Fibroblast of lung (primary cell): ENCODE results near the gene MAPKAP1. TPM values are rescaled to one million over a fixed set of nuclear protein-coding genes. Genes with fewer than 3 reads are reported as not detected.

ENCODE experiments used
- DNase-seq, 2 donors: peaks; one replicate each; pipeline versions ENCODE4 v3.0.0 to v3.0.0-alpha.2; 2010; ENCODE audit warnings: low read depth in 2 of 2
- H2AFZ ChIP-seq: 2 replicates; pipeline ENCODE4 v1.5.1; 2012; ENCODE audit warnings: low read length, control low read depth, inconsistent platforms
- H3K27ac ChIP-seq: 2 replicates; pipeline ENCODE4 v1.5.1; 2011; ENCODE audit warnings: low read length, control low read depth; ENCODE audit not compliant: insufficient read depth
- H3K27me3 ChIP-seq: 2 replicates; pipeline ENCODE4 v1.5.1; 2011; ENCODE audit warnings: mild to moderate bottlenecking, low read length; ENCODE audit not compliant: control insufficient read depth, insufficient read depth
- H3K36me3 ChIP-seq: 2 replicates; pipeline ENCODE4 v1.5.1; 2011; ENCODE audit warnings: low read length; ENCODE audit not compliant: control insufficient read depth, insufficient read depth
- H3K4me1 ChIP-seq: 2 replicates; pipeline ENCODE4 v1.5.1; 2011; ENCODE audit warnings: low read length; ENCODE audit not compliant: control insufficient read depth, insufficient read depth; ENCODE audit errors: extremely low read depth
- H3K4me2 ChIP-seq: 2 replicates; pipeline ENCODE4 v1.5.1; 2011; ENCODE audit warnings: low read length, control low read depth; ENCODE audit not compliant: insufficient read depth; ENCODE audit errors: extremely low read depth
- H3K4me3 ChIP-seq, 4 experiments: fragments of 200-600 bp in 1 of 4; sonication (generic) in 1 of 4; replicated peaks in 1 of 4; 2 replicates each; pipeline ENCODE4 v1.5.1; 2011 to 2016; ENCODE audit warnings: low read length in 4 of 4, low read depth in 3 of 4, mild to moderate bottlenecking in 3 of 4, control low read depth in 2 of 4, inconsistent platforms in 1 of 4, mixed read lengths in 1 of 4; ENCODE audit not compliant: insufficient read depth in 1 of 4; ENCODE audit errors: control extremely low read depth in 1 of 4
- H3K79me2 ChIP-seq: 2 replicates; pipeline ENCODE4 v1.5.1; 2012; ENCODE audit warnings: mild to moderate bottlenecking, low read length, inconsistent platforms; ENCODE audit not compliant: control insufficient read depth, insufficient read depth
- H3K9ac ChIP-seq: 2 replicates; pipeline ENCODE4 v1.5.1; 2011; ENCODE audit warnings: mild to moderate bottlenecking, low read length, control low read depth; ENCODE audit not compliant: insufficient read depth
- H3K9me3 ChIP-seq: 2 replicates; pipeline ENCODE4 v1.5.1; 2012; ENCODE audit warnings: low read depth, low read length; ENCODE audit not compliant: control insufficient read depth, insufficient read depth
- H4K20me1 ChIP-seq: 2 replicates; pipeline ENCODE4 v1.5.1; 2011; ENCODE audit warnings: low read length; ENCODE audit not compliant: control insufficient read depth, insufficient read depth; ENCODE audit errors: extremely low read depth
- CTCF ChIP-seq, 2 donors: IDR thresholded peaks in 1 of 2; conservative IDR thresholded peaks in 1 of 2; 1 replicate in 1 of 2; 2 replicates in 1 of 2; pipeline ENCODE4 v1.5.1; 2011 to 2012; ENCODE audit warnings: low read length in 2 of 2, control low read depth in 1 of 2, inconsistent platforms in 1 of 2, low read depth in 1 of 2, mild to moderate bottlenecking in 1 of 2
- EZH2 ChIP-seq: IDR thresholded peaks from 2 replicates; pipeline ENCODE4 v1.5.1; 2012; ENCODE audit warnings: low read length, control low read depth, mild to moderate bottlenecking; ENCODE audit errors: missing control alignments
- polyA plus RNA-seq, 2 donors: library from polyadenylated mRNA; depleted of rRNA in 1 of 2; stranded (reverse) in 1 of 2; unstranded in 1 of 2; fragments of >200 nt; gene quantifications; 2 replicates each; pipeline ENCODE4 v1.2.1, GENCODE V29; 2011 to 2012; ENCODE audit warnings: missing spikeins in 1 of 2
- total RNA-seq: library from RNA; depleted of rRNA; stranded (reverse); fragments of >200 nt; gene quantifications from 2 replicates; pipeline ENCODE4 v1.2.1, GENCODE V29; 2014

The MAPKAP1 gene
- total and polyA plus RNA-seq, 2 donors (not counting 1 experiment from before 2014, with no cell fraction given): 63.7 to 127 TPM

DNA sequence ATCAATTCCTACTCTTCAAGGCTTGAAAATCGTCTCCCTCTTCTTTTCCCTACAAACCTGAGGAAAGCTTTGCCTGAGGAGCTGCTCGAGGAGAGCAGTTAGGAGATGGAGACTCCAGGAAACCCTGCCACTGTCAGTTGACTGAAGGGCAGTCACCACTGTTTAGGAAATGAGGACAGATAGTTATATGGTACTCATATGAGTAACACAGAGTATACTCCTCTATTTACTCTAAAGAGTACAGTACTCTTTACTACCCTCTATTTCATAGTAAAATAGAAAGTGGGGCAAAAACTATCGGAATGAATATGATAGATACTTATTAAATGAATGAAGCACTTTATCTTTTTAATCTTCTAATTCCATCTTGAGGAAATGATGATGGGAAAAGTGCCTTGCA is 115.8 kb downstream of the MAPKAP1 start:
- Histone ChIP-seq H3K4me3 (no peak overlapping the region), H3K9ac (no peak overlapping the region), H3K79me2 (peaks cover 12% of the 10 kb centered on the region), H3K4me1 (no peaks in the 10 kb centered on the region), H2AFZ (no peak overlapping the region), H3K4me2 (no peak overlapping the region), H3K27me3 (no peaks in the 10 kb centered on the region), H4K20me1 (no peaks in the 10 kb centered on the region), H3K27ac (no peak overlapping the region), H3K9me3 (no peaks in the 10 kb centered on the region), H3K36me3 (no peaks in the 10 kb centered on the region)
- TF ChIP-seq CTCF (conservative IDR thresholded peaks at IDR 0.05 in 1 of 2, IDR thresholded peaks at IDR 0.05 in 1 of 2; ENCODE audit: low read depth in 1 of 2, low read length in 2 of 2) (no peak), EZH2 (no peak)
- no peak for DNase-seq

DNA sequence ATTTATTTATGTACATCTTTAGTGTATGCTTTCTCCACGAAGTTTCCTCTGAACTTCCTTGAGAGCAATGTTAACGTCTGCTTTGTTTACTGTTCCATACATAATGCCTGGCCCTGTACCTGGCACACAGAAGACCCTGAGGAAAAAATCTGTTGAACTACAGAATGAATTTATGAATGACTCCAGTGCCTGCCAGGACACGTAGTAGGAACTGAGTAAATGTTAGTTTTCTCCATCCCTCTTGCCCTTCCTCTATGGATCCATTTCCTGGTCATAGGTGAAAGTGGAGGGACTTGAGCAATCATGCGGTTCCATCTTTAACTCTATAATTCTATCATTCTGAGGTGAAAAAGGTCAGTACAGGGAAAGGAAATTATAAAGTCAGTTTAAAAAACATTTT is 117.7 kb downstream of the MAPKAP1 start:
- no peak for DNase-seq
- no peaks in the 10 kb centered on the region for H3K27me3 ChIP-seq
- H3K9ac ChIP-seq: no peak overlapping the region
- no peaks in the 10 kb centered on the region for H4K20me1 ChIP-seq
- no peak overlapping the region for H2AFZ ChIP-seq
- no peaks in the 10 kb centered on the region for H3K36me3 ChIP-seq
- no peaks in the 10 kb centered on the region for H3K9me3 ChIP-seq
- peaks cover 12% of the 10 kb centered on the region for H3K79me2 ChIP-seq
- H3K27ac ChIP-seq: no peak overlapping the region
- no peaks in the 10 kb centered on the region for H3K4me1 ChIP-seq
- no peak for TF ChIP-seq CTCF (conservative IDR thresholded peaks at IDR 0.05 in 1 of 2, IDR thresholded peaks at IDR 0.05 in 1 of 2; ENCODE audit: low read depth in 1 of 2, low read length in 2 of 2)
- TF ChIP-seq EZH2: no peak
- H3K4me2 ChIP-seq: no peak overlapping the region
- no peak overlapping the region for H3K4me3 ChIP-seq

DNA sequence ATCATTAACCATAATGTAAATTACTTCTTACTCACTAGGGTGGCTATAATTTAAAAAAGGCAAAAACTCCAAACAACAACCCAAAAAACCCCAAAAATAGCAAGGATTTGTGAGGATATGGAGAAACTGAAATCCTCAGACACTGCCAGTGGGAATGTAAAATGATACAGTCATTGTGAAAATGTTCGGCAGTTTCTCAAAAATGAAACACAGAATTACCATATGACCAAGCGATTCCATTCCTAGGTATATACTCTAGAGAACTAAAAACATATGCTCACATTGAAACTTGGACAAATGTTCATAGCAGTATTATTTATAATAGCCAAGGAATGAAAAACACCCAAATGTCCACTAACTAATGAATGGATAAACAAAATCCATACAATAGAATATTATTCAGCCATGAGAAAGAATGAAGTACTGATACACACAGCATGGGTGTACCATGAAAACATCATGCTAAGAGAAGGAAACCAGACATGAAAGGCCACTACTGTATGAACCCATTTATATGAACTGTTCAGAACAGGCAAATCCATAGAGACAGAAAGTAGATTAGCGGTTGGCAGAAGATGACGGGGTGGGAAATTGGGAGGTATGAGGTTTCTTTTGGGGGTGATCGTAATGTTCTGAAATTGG is 119.1 kb downstream of the MAPKAP1 start:
- H3K27ac ChIP-seq: no peak overlapping the region
- no peaks in the 10 kb centered on the region for H3K36me3 ChIP-seq
- no peak overlapping the region for H3K9ac ChIP-seq
- no peak for TF ChIP-seq EZH2
- no peak for TF ChIP-seq CTCF (conservative IDR thresholded peaks at IDR 0.05 in 1 of 2, IDR thresholded peaks at IDR 0.05 in 1 of 2; ENCODE audit: low read depth in 1 of 2, low read length in 2 of 2)
- peaks cover 12% of the 10 kb centered on the region for H3K79me2 ChIP-seq
- no peak overlapping the region for H2AFZ ChIP-seq
- H3K9me3 ChIP-seq: no peaks in the 10 kb centered on the region
- no peaks in the 10 kb centered on the region for H4K20me1 ChIP-seq
- no peak overlapping the region for H3K4me3 ChIP-seq
- no peaks in the 10 kb centered on the region for H3K27me3 ChIP-seq
- DNase-seq: no peak
- H3K4me1 ChIP-seq: no peaks in the 10 kb centered on the region
- H3K4me2 ChIP-seq: no peak overlapping the region
